Cardiac fibroblast (primary cell): ENCODE results near the gene UBE2I.

Experiments used
- DNase-seq, 2 donors: peaks; one replicate each; pipeline versions ENCODE4 v3.0.0 to v3.0.0-alpha.2; 2010; ENCODE audit warnings: low read depth in 2 of 2
- H3K4me3 ChIP-seq, 2 donors: replicated peaks in 1 of 2; 1 replicate in 1 of 2; 2 replicates in 1 of 2; pipeline ENCODE4 v1.5.1; 2011; ENCODE audit warnings: low read depth in 2 of 2, low read length in 2 of 2, mild to moderate bottlenecking in 2 of 2, moderate library complexity in 1 of 2
- CTCF ChIP-seq: IDR thresholded peaks from one replicate; pipeline ENCODE4 v1.5.1; 2011; ENCODE audit warnings: low read depth, mild to moderate bottlenecking, low read length, inconsistent platforms

UBE2I gene

GRCh38 chr16:1344499-1344898, 35.1 kb downstream of the UBE2I start:
- DNase-seq, result no peak
- no peak overlapping the region for H3K4me3 ChIP-seq

DNA sequence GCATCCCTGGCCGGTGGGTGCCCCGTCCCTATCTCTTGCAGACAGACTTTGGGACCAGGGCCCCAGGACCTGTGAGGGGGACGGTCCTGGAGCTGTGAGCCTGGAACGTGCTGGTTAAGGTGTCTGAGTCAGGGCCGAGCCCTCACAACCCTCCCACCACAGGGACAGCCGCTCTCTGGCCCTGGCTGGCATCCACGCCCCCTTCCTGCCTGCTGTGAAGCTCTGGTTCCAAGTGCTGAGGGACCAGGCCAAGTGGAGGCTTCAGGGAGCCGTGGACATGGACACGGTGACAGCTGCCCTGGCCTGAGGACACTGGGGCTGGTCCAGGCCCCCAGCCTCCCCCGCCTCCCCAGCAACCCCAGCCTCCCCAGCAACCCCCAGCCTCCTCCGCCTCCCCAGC, 35.7 kb downstream of the UBE2I start:
- H3K4me3 ChIP-seq, result no peak overlapping the region
- TF ChIP-seq CTCF, result no peak
- DNase-seq, result no peak

More at GRCh38 chr16:1344499-1344898, 35.1 kb downstream of the UBE2I start:
- no peak for TF ChIP-seq CTCF

DNA sequence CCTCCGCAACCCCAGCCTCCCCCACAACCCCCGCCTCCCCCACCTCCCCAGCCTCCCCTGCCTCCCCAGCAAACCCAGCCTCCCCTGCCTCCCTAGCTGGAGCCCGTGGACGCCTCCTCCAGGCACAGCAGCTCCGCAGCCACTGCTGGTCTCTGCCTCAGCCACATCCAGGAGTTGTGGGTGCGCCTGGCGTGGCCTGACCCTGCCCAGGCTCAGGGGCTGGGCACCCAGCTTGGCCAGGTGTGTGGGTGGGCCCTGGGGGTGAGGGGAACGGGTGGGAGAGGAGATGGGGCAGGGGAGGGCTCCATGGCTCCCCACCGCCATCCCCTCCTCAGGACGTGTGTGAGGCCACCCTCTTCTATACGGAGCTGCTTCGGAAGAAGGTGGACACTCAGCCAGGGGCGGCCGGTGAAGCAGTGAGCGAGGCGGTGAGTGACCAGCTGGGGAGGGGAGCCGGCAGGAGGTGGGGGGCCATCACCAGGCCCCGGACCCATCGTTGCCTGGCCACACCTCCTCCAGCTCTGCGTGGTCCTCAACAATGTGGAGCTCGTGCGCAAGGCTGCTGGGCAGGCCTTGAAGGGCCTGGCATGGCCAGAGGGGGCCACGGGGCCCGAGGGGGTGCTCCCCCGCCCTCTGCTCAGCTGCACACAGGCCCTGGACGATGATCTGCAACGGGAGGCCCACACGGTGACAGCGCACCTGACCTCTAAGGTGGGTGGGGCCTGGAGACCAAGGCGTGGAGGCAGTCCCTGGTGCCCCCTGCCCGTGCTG, 36.4 kb downstream of the UBE2I start:
- no peak for TF ChIP-seq CTCF
- no peak for DNase-seq
- no peak overlapping the region for H3K4me3 ChIP-seq

DNA sequence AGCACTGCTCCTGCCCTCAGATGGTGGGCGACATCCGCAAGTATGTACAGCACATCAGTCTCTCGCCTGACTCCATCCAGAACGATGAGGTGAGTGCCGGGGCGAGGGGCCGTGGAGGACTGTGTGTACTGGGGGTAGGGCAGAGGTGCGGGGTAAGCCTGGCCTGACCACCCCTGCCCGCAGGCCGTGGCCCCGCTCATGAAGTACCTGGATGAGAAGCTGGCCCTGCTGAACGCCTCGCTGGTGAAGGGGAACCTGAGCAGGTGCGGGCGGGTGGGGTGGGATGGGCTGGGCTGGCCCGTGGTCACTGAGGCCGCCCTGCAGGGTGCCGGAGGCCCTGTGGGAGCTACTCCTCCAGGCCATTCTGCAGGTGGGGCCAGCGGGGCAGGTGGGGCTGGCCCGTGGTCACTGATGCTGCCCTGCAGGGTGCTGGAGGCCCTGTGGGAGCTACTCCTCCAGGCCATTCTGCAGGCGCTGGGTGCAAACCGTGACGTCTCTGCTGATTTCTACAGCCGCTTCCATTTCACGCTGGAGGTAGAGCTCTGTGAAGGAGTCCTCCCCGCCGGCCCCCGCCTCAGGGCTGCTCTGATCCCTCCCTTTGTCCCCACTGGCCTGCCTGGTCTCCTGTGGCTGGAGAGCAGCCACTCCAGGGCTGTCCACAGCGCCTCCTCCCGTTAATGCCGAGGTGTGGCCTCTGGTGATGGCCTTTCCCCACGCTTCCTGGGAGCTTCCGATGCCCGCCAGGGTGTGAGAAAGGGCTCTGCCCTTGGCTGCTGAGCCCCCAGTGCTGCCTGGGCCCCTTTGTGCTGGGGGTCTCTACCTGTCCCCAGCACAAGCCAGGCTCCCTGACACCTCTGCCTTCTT, 37.2 kb downstream of the UBE2I start:
- peak in 1 of 2 donors; percentile 16 for DNase-seq
- H3K4me3 ChIP-seq, result no peak overlapping the region
- TF ChIP-seq CTCF, result peak; percentile 32

DNA sequence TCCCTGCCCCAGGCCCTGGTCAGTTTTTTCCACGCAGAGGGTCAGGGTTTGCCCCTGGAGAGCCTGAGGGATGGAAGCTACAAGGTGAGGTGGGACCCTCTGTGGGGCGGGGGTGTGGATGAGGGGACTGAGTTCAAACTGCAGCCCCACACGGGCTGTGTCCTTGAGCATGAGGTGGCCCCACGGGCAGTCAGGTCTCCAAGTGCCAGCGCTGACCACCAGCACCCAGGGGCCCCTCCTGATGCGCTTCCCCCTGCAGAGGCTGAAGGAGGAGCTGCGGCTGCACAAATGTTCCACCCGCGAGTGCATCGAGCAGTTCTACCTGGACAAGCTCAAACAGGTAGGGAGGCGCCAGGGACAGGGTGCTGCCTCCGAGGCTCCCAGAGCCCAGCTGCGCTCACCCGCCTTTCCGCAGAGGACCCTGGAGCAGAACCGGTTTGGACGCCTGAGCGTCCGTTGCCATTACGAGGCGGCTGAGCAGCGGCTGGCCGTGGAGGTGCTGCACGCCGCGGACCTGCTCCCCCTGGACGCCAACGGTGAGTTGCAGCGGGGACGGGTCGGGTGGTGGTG, 37.9 kb downstream of the UBE2I start:
- no peak for DNase-seq
- H3K4me3 ChIP-seq, result no peak overlapping the region

GRCh38 chr16:1347962-1348361, 38.5 kb downstream of the UBE2I start:
- H3K4me3 ChIP-seq, result no peak overlapping the region
- no peak for TF ChIP-seq CTCF
- DNase-seq, result no peak

More for the DNA sequence above, 37.9 kb downstream of the UBE2I start:
- TF ChIP-seq CTCF, result no peak
